ENCODE measurements around the gene DLG2.
"Not testable (repeated sequence)": the region's sequence is repeated elsewhere in the genome, so short reads cannot be mapped to it uniquely, and the experiment has no call there.

Gene DLG2

DNA sequence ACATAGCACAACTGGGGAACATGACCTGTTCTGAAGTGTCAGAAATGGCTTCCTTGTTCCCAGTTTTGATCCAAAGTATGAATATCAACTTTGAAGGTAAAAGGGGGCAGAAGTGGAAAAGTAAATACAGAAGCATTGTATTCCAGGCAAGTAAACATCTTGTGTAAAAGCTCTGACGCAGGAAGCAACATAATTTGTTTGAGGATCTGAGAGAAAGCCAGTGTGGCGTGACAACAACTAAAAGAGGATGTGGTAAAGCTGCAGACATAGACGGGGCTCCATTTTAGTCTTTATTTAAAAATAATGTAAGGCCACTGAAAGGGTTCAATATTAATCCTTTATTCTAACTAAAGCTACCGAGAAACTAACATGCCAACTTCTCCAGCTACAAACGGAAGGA lies 310.2 kb downstream of the DLG2 start:
- no peak for DNase-seq (ENCODE audit: low spot score)

DNA sequence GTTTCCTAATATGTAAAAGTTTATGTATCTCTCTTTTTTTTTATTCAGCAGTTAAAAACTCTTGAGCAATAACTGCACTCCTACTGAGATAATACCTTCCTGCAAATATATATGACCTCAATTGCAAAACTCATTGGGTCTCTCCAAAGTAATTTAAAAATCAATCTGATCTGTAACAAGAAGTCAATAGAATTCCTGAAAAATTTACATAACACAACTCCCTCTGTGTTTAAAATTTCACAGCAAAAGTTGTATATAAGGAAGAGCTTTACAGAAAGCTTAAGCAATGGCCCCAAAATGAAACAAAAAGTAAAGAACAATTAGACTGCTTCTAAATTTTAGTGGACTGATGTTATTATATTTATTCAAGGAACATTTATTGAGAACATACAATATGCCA lies 313.4 kb downstream of the DLG2 start:
- DNase-seq (ENCODE audit: low spot score), result no peak

DNA sequence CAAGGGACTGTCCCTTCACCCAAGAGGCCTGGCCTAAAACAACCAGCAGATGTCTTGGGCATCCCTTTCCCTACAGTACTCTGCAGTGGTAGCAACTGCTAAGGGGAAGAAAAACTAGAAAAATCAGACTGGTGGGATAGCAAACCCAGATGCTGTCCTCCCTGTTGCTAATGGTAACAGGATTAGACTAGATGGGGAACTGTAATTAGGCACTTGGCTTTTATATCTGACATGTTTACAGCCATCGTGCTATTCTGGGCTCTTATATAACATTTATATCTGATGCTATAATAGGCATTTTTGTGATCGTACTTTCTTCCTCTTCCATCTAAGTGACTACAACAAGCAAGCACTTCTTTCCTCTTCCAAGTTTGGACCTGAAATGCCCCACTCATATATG lies 316.7 kb downstream of the DLG2 start:
- DNase-seq (ENCODE audit: low spot score), result no peak

DNA sequence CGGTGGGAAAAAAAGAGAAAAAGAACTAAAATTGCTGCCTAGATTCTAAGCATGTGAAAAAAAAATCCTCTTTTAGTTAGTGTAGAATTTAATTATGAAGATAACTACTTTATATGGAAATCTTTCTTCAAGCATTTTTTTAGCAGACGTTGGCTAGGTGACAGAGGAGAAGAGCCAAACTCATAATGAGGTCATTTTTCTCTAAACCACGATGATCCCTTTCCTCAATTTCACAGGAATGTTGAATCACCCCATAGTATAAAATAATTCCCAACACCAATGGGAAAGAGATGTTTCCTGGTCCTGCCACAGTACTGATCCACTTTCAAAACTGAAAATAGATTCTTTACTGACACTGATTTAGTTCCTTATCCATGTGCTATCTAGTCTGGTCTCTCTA lies 319.8 kb downstream of the DLG2 start:
- no peak for DNase-seq (ENCODE audit: low spot score)

DNA sequence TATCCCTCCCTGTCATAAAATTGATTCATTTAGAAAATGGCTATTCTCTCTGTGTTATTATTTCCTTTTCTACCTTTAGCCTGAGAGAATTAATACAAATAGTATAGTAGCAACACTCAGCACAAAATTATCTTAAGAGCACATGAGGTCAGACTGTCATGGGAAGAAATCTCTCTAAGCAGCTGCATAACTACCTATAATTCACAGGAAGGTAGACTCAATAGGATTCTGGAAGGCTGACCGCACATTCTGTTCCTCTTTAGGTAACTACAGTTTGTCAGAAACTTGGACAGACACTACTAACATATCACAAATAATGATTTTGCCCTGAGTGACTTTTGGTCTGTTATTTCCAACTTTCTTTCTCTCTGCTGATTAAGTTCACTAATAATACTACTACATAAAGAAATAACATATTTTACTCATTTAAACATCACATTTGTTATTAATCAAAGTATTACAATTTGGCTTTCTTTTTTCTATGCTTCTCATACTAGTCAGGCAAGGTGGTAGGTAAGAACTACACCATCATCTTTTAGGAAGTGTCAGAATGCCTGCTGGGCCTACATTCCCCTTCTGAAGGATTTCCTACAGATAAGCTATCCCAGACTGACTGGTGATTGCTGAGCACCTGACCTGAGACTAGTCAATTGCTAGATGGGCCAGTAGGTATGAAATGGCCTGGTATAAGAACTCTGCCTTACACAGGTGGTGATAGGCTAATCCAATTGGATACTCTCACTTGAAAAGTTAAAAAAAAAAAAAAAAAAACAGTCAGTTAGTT lies 325.1 kb downstream of the DLG2 start:
- DNase-seq (ENCODE audit: low spot score), result no peak

DNA sequence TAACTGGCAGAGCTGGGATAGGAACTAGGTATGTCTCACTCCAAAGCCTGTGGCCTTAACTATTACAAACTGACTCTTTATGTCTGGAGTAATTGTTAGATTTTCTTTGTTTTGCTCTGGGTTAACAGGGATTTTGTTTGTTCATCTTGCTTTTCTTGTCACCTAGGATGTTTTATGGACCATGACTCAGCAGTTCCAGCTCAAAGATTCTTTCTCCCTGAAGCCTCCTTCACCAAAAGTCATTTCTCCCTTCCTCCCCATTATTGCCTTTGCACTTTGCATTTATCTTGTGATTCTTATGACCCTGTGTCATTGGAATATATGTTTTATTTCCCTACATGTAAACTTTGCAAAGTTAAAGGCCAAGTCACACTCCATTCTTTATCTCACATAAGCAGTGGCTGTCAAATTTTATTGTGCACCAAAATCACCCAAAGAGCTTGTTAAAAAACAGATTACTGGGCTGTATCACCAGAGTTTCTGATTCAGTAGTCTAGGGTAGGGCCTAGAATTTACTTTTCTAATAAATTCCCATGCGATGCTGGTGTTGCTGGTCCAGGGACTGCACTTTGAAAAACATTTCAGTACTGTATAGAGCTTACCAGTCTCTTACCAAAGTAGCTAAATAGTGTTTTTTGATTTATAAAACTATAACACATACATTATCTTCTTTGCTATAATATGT lies 327.7 kb downstream of the DLG2 start:
- DNase-seq (ENCODE audit: low spot score), result no peak

DNA sequence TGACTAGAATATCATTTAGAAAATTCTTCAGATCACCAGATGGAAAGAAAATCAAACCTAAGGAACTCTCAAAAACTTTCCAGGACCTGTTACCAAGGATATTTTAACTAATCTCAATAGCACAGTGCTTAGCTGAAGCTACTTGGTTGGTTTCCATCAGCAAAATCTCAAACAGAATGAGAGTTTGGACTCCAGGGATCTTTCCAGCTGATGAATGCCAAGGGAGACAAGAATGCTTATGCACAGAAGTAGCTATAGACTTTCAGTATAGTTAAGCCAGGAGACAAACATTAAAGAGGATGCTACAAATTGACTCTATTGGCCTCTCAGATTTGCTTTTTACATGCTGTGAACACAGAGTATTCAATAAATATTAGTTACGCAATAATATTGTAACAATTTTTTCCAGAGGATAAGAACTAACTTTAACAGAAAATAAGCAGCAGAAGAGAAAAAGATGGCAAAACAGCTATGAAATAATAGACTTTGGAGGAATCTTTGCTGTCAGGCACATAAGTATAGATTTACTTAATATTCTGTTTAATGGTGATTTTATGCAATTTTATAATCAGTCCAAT lies 331.4 kb downstream of the DLG2 start:
- DNase-seq (ENCODE audit: low spot score), result no peak

DNA sequence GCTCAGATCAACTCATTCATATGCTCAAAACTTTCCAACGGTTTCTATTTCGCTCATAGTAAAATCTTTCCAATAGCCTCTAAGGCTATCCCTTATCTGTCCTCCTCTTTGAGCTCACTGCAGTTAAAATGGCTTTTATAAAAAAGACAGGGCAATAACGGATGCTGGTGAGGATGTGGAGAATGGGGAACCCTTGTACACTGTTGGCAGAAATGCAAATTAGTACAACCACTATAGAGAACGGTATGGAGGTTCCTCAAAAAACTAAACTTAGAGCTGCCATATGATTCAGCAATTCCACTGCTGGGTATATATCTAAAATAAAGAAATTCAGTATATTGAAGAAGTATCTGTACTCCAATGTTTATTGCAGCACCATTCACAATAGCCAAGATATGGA lies 345.6 kb downstream of the DLG2 start:
- DNase-seq (ENCODE audit: low spot score), result no peak

DNA sequence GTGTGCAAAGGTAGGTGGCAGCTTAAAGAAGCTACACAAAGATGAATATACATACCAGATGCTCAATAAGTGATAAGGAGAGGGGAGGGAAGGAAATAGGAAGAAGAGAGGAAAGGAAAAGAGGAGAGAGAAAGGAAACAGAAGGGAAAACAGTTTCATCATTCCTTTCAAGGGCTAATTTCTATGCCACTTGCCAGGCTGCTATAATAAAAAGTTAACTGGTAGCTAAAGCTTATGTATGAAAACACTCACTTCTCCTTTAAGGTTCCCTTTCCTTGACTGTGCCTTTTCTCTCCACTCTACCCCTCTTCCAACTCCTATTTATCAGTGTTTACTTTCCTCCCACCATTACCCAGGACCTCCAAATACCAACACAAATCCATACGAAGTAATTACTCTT lies 347.9 kb downstream of the DLG2 start:
- no peak for DNase-seq (ENCODE audit: low spot score)

DNA sequence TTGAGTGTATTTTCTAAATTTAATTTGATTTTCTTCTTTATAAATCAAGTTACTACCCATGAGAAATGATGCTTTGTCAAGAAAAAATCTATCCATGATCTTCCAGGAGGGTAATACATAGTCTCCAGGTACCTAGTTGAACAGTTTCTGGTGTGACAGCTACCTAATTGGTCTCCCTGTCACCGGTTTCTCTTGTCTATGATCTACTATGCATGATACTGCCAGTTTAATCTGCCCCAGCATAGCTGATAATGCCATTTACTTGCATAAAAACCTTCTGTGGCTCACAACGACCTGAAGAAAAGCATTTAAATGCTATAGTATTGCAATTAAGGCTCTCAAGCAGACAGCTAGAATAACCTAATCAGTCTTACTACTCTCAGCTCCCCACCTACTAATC lies 349.5 kb downstream of the DLG2 start:
- DNase-seq (ENCODE audit: low spot score), result no peak

DNA sequence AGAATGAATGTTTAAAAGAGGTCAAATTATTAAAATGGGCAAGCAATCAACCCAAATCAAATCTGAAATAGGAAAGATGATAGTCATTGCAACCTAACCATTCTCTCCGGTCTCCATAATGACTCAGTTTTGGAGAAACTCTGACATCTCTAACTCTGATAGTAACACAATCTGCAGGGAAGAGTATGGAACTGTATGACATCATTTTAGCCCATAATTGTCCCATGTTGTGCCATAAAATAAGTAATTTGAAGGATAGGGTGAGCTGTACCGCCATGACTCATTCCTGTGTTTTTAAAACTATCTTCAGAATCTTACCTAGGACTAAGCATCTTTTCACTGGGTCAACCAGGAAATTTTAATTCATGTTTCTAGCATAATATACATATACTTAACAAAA lies 350.8 kb downstream of the DLG2 start:
- no peak for DNase-seq (ENCODE audit: low spot score)

DNA sequence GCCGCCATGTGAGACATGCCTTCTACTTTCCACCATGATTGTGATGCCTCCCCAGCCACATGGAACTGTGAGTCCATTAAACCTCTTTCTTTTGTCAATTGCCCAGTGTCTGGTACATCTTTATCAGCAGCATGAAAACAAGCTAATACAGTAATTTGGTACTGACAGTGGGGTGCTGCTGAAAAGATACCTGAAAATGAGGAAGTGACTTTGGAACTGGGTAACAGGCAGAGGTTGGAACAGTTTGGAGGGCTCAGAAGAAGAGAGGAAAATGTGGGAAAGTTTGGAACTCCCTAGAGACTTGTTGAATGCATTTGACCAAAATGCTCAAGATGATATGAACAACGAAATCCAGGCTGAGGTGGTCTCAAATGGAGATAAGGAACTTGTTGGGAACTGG lies 356.8 kb downstream of the DLG2 start:
- DNase-seq (ENCODE audit: low spot score), result not testable (repeated sequence)

DNA sequence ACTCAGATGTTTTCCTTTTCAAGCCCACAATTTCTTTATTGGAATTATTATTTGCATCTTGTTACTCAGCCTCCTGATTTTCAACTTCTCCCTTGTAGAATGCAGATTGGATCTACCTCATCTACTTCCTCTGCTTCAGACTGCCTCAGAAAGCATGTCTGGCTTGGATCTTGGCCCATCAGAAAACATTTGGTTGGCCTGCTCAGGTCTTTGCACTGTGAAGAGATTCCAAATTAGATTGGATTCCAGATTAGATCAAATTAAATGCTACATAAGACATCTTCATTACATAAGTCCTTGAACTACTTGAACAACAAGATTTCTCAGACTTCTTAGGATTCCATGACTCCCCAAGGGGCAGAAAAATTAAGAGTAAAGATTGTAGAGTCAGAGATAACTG lies 358.0 kb downstream of the DLG2 start:
- no peak for DNase-seq (ENCODE audit: low spot score)

DNA sequence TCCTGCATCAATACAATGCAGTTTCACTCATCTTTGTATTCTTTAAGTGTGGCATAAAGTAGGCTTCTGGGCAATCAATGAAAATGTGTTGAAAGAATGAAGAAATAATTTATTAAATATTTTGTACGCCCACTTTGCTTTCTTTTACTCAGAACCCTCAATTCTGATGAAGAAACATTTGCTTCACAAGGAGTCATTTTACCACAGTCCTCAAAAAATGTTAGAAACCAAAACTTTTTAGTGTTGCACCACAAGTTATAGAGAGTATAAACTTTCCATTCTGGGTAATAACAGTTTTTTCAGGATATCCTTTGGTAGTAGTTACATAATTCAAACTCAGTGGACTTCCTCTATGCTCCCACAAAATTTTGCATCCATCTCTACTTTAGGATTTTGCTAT lies 360.5 kb downstream of the DLG2 start:
- DNase-seq (ENCODE audit: low spot score), result no peak

DNA sequence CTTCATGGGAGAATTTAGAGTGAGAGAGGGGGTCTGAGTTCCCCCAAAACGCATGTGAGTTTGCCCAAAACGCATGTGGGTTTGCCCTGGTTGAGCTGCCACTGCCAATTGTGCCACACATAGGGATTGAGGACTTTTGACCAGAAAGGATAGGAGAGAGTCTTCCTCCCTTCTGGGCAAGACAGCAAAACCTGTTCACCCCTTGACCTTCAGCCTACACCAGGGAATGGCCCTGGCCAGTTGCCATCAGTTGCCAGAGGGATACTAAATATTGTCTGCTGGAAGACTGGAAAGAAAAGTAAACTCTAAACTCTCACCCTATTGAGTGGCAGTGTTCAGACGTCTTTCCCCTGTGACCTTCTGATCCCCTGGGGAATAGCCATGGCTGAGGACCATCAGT lies 363.8 kb downstream of the DLG2 start:
- DNase-seq (ENCODE audit: low spot score), result no peak

DNA sequence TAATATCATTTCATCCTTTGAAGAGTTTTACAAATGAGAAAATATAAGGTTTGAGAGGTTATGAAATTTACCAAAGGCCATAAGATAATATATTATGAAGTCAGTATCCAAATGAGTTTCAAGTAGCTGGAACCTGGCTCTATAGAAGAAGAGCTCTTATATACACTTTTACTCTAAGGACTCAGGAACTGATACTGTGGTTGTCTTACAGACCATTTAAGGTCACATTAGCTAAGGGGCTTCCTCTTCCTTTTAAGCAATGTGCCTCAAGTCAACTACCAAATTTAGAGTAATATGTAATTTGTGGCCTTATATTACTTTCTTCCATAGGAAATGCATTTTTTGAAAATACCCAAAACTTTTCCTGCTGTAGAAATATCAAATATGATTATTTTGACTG lies 369.3 kb downstream of the DLG2 start:
- no peak for DNase-seq (ENCODE audit: low spot score)

DNA sequence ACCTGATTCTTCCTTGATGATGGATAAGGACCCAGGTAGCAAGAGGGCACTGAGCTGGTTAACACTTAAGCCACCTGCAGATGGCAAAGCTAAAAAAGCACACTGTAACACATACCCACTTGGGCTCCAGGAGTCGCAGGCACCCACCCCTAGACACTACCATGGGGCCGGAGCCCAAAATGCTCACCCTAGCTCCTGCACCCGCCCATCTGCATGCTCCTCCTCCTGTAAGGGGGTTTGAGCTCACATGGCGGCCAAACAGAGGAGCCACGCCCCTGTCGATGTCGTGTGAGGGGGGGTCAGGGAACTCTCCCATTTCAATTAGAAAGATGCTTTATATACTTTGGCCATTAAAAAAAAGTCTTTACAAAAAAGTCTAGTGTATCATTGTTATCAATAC lies 370.7 kb downstream of the DLG2 start:
- no peak for DNase-seq (ENCODE audit: low spot score)

DNA sequence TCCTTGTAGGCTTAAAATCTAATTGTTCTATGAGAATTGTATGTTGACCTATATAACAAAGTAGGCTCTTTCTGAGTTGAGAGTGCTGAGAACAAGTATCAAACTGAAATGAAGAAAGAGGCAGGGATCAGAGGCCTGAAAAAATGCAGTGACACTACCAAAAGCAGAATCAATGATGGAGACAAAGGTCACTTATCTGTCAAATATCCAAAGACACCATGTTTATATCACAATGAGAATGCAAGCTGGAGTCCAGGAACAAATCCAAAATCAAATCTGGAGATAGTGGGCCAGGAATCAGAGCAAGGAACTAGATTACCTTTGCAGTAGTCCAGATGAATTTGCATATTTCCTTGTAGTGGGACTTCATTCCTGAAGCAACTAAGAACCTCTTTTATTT lies 377.7 kb downstream of the DLG2 start:
- DNase-seq (ENCODE audit: low spot score), result no peak

DNA sequence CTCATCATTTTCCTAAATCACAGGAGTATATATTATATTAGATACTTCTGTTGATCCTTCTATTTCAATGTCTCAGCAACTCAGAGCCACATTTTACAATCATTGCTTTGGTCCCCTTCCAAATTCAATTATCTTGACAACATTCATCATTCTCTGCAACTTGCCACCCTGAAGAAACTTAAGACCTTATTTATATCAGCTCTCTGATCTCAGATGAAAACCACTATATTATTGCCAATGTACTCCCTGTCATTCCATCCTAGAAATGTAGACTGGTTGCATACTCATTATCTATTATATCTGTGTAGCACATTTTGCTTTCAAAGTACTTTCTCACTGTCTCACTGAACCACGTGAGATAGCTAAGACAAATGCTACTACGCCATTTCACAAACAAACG lies 379.3 kb downstream of the DLG2 start:
- DNase-seq (ENCODE audit: low spot score), result no peak

DNA sequence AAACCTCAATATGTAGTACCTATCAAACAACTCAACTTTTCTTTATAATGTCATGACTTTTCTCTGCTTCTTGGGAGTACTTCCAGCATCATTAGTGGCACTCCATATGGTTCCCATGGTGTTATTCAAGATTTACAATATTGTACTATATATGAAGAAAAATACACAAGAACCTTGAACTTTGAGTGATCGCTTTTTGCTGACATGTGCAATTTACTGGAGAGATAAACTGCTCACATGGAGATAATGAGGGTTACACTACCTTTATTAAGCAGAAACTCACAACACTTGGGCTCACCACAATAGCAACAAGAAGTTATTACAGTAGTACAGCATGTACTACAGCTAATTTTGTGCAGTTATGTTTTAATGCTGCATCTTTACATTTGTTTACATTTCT lies 388.2 kb downstream of the DLG2 start:
- no peak for DNase-seq (ENCODE audit: low spot score)

DNA sequence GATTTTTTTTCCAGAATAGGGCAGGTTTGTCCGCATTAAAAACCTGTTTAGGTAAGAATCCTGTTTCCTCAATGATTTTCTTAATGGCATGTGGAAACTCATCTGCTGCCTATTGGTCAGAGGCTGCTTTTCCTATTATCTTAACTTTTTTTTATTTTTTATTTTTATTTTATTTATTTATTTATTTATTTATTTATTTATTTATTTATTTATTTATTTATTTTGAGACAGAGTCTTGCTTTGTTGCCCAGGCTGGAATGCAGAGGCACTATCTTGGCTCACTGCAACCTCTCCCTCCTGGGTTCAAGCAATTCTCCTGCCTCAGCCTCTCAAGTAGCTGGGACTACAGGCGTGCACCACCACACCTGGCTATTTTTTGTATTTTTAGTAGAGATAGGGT lies 389.1 kb downstream of the DLG2 start:
- DNase-seq (ENCODE audit: low spot score), result not testable (repeated sequence)

DNA sequence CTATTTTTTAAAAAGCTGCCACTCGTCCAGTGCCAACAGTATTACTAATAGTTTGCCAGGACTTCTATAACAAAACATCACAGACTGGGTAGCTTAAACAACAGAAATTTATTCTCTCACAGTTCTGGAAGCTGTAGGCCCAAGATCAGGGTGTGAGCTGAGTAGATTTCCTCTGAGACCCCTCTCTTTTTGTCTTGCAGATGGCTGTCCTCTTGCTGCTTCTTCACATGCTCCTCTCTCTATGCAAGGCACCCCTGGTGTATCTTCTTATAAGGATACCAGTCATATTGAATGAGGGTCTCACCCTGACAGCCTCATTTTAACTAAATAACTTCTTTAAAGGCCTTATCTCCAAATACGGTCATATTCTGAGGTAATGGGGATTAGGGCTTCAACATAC lies 390.9 kb downstream of the DLG2 start:
- no peak for DNase-seq (ENCODE audit: low spot score)

DNA sequence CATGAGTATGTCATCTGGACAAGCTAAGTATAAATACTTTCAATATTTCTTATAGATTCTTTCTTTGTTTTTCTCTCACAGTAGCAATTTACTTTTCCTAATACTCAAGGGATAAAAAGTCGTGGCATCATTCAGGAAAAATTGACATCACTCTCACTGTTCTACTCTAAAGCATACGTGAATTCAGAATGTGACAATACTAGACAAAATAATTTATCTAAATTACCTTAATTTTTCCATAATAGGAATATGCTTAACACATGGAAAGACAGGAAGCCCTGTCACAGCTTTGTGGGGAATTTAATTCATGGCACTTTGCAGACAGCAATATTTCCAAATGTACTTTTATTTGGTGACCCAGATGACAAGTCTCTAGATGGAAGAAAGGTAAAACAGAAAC lies 394.6 kb downstream of the DLG2 start:
- no peak for DNase-seq (ENCODE audit: low spot score)

DNA sequence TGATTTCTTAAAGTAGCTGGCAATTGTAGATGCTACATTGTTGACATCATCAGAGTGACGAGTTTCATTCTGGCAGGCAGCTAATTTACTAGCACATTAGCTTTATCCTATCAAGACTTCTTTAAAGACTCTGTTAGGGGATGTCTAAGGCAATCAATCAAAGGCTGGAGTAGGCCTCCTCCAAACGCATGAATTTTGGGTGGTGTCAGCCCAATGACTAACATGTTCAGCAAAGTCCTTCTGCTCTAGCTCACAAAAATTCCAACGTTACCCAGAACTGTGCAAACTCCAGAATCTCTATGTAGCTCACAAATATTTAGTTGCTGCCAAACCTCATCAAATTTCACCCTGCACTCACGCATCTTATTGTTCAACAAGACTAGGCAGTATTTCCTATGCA lies 395.6 kb downstream of the DLG2 start:
- DNase-seq (ENCODE audit: low spot score), result no peak
